ENCODE data around the gene SH3GLB1. TPM values are rescaled to one million over a fixed set of nuclear protein-coding genes. Genes with fewer than 3 reads are reported as not detected.

SH3GLB1 gene
- total and polyA plus RNA-seq, 2 of the 8 experiments (the other 6 are each of a cell fraction or from before 2014, with no cell fraction given), result 7.7 to 43.1 TPM

DNA sequence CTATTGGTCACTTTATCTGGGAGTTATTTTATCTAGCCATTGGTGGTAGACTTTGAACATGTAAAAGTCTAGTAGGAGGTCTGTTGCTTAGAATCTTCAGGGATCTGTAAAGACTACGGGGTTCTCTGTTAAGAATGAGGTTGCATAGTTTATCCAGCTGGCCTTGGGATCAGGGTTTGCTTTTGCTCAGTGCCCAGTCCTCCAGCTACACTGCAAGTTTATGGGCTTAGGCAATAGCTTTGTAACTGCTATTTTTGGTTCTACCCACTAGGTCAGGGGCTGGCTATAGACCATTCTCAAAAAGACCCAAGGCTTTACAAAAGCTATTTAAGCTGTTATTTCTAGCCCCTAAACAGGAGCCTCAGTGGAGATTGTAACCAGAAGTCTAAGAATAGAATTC is 9.8 kb downstream of the SH3GLB1 start:
- H3K9me3 ChIP-seq (ENCODE audit: insufficient read depth in 2 of 2, low read depth in 1 of 2, low read length in 1 of 2), result no peaks in the 10 kb centered on the region
- peaks cover 0 to 24% of the 10 kb centered on the region in 2 experiments; a peak in 2 of 4 replicates for H3K79me2 ChIP-seq (ENCODE audit: control insufficient read depth in 1 of 2, insufficient read depth in 2 of 2, low read length in 2 of 2)
- POLR2A ChIA-PET (ENCODE audit: partially characterized antibody), result no interaction called here
- no peak overlapping the region for H3K56ac ChIP-seq (replicated peaks; ENCODE audit: insufficient read length, low read depth, low read length)
- H4K20me1 ChIP-seq (replicated peaks in 1 of 2; ENCODE audit: control insufficient read depth in 1 of 2, insufficient read depth in 2 of 2, low read length in 2 of 2), result peaks cover 0 to 2% of the 10 kb centered on the region in 2 experiments
- H3K9ac ChIP-seq (replicated peaks in 1 of 4; ENCODE audit: extremely low read depth in 1 of 4, low read depth in 3 of 4, low read length in 3 of 4), result no peak overlapping the region
- H3K4me1 ChIP-seq (replicated peaks in 1 of 4; ENCODE audit: control insufficient read depth in 3 of 4, insufficient read depth in 4 of 4, low read length in 3 of 4), result no peaks in the 10 kb centered on the region
- CTCF ChIA-PET (ENCODE audit: partially characterized antibody), result interaction anchor here (0.6 to 1.7 kb wide), 5 partner anchors 10 to 251 kb away, joined by 3 to 8 read pairs (median 3); partner anchors contain the start of gene SH3GLB1
- H3K36me3 ChIP-seq (ENCODE audit: control insufficient read depth in 2 of 4, insufficient read depth in 4 of 4, low read length in 3 of 4), result peaks cover 0 to 8% (median 0%) of the 10 kb centered on the region in 4 experiments; a peak in 1 of 8 replicates
- no peak overlapping the region for H2BK20ac ChIP-seq (ENCODE audit: low read length)
- no peak overlapping the region for H2BK120ac ChIP-seq (replicated peaks; ENCODE audit: low read depth, low read length)
- H2BK15ac ChIP-seq (ENCODE audit: low read length), result no peak overlapping the region
- H3K23ac ChIP-seq (ENCODE audit: insufficient read length), result no peak overlapping the region
- H3K18ac ChIP-seq (ENCODE audit: extremely low read depth, low read length), result no peak overlapping the region
- H3K4me3 ChIP-seq (ENCODE audit: extremely low read depth in 1 of 4, insufficient read depth in 2 of 4, low read depth in 3 of 4, low read length in 4 of 4), result no peak overlapping the region
- H3K27ac ChIP-seq (ENCODE audit: low read depth, low read length), result no peak overlapping the region
- FAIRE-seq (no peak), DNase-seq (ENCODE audit: low read depth in 1 of 2, low spot score in 2 of 2) (no peak)
- no peaks in the 10 kb centered on the region for H3K79me1 ChIP-seq (ENCODE audit: low read depth, low read length)
- 82% methylated on average over 1 of the region's 1 CpG; no CpG with 5 or more reads in 1 of the 2 experiments for WGBS, 2 experiments (ENCODE audit: extremely low coverage in 1 of 2, insufficient coverage in 1 of 2, insufficient read length in 1 of 2, insufficient replicate concordance in 2 of 2, low coverage in 1 of 2, low lambda C conversion rate in 2 of 2, missing lambda C conversion rate in 1 of 2)
- no peak overlapping the region for H2BK5ac ChIP-seq (ENCODE audit: low read depth, low read length)
- H3K4me2 ChIP-seq (ENCODE audit: insufficient read depth in 1 of 2, low read depth in 2 of 2, low read length in 2 of 2), result no peak overlapping the region
- H4K8ac ChIP-seq (ENCODE audit: extremely low read depth, insufficient read depth, low read length), result no peak overlapping the region
- H2BK12ac ChIP-seq (ENCODE audit: low read depth, low read length), result no peak overlapping the region
- H3K27me3 ChIP-seq (replicated peaks in 1 of 4; ENCODE audit: control insufficient read depth in 3 of 4, extremely low read depth in 1 of 4, insufficient read depth in 3 of 4, low read length in 3 of 4), result no peaks in the 10 kb centered on the region
- no peak overlapping the region for H3K14ac ChIP-seq (ENCODE audit: insufficient read length)
- H4K5ac ChIP-seq (ENCODE audit: insufficient read length, low read depth, low read length), result no peak overlapping the region
- H3K23me2 ChIP-seq (ENCODE audit: low read depth, low read length), result no peaks in the 10 kb centered on the region
- H4K91ac ChIP-seq (replicated peaks; ENCODE audit: insufficient read length, low read length), result no peak overlapping the region
- no peak overlapping the region for H2AK5ac ChIP-seq (ENCODE audit: low read depth, low read length)
- no peak overlapping the region for H3K4ac ChIP-seq (replicated peaks; ENCODE audit: insufficient read length, low read depth, low read length)
- no peak overlapping the region for H2AFZ ChIP-seq (ENCODE audit: low read length)
- TF ChIP-seq CEBPB (IDR thresholded peaks at IDR 0.05; ENCODE audit: low read depth, low read length) (no peak), CHD1 (IDR thresholded peaks at IDR 0.05; ENCODE audit: low read depth, low read length) (no peak), SUZ12 (IDR thresholded peaks at IDR 0.05; ENCODE audit: low read length) (no peak), RNF2 (IDR thresholded peaks at IDR 0.05; ENCODE audit: borderline replicate concordance, low read depth, low read length, missing control alignments, poor library complexity, severe bottlenecking) (no peak), CBX8 (IDR thresholded peaks at IDR 0.05; ENCODE audit: borderline replicate concordance, low read depth, low read length) (no peak), ATF2 (IDR thresholded peaks at IDR 0.05; ENCODE audit: low read length) (no peak), EGR1 (IDR thresholded peaks at IDR 0.05; ENCODE audit: borderline replicate concordance, low read depth, low read length) (no peak), POLR2AphosphoS5 (IDR thresholded peaks at IDR 0.05; ENCODE audit: low read depth, low read length) (no peak), MAFK (IDR thresholded peaks at IDR 0.05; ENCODE audit: low read depth, low read length) (no peak), HDAC2 (IDR thresholded peaks at IDR 0.05; ENCODE audit: borderline replicate concordance in 1 of 2, low read depth in 2 of 2, low read length in 2 of 2) (no peak), TBP (IDR thresholded peaks at IDR 0.05; ENCODE audit: low read depth, low read length) (no peak), NANOG (IDR thresholded peaks at IDR 0.05; ENCODE audit: insufficient read depth, low read depth, low read length, poor library complexity, severe bottlenecking) (no peak)
